Measurements from ENCODE around the gene NXF2B.
"Not testable (repeated sequence)": the region's sequence is repeated elsewhere in the genome, so short reads cannot be mapped to it uniquely, and the experiment has no call there.

NXF2B gene, protein sequence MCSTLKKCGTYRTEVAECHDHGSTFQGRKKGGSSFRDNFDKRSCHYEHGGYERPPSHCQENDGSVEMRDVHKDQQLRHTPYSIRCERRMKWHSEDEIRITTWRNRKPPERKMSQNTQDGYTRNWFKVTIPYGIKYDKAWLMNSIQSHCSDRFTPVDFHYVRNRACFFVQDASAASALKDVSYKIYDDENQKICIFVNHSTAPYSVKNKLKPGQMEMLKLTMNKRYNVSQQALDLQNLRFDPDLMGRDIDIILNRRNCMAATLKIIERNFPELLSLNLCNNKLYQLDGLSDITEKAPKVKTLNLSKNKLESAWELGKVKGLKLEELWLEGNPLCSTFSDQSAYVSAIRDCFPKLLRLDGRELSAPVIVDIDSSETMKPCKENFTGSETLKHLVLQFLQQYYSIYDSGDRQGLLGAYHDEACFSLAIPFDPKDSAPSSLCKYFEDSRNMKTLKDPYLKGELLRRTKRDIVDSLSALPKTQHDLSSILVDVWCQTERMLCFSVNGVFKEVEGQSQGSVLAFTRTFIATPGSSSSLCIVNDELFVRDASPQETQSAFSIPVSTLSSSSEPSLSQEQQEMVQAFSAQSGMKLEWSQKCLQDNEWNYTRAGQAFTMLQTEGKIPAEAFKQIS

DNA sequence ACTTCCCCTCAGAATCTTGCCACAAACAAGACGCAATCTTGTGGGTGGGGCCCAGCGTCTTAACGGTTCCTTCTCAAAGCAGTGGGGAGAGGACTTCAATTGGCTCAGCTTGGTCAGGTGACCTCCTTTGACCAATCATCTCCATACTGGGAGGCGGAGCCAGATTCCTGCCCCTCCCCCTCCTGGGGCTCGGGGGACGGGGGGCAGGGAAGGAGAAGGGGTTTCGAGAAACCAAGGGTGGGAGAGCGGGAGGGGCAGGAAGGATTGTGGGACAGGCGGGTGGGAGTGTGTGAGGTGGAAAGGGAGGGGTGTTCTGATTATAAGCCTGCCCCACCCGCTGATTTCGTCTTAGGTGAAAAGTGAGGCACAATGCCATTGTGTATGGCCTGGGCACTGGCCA is at the start of gene NXF2B:
Gene NXF2B, minus strand, starts transcription at position 101 of the 400 bp plus-strand sequence. CDS start 59,972 bp downstream, outside the sequence.
- not testable (repeated sequence) for H3K27ac ChIP-seq

DNA sequence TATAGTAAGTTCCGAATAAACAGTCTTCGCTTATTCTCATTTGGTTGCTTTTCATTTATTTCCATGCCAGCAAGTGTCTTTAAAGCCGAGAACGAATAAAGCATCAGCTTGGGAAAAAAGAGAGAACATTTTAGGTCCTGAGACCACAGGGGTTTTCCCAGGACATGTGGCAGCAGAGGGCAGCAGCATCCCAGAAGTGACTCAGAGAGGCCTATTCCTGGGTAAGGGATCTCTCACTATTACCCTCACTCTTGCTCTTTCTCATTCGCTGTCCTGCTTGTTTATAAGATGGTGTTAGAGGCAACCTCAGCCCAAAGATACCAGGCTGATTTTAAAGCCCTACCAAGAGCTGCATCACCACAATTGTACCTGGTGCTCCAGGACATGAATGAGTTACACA is 39.0 kb upstream of the NXF2B start:
- not testable (repeated sequence) for H3K27ac ChIP-seq

DNA sequence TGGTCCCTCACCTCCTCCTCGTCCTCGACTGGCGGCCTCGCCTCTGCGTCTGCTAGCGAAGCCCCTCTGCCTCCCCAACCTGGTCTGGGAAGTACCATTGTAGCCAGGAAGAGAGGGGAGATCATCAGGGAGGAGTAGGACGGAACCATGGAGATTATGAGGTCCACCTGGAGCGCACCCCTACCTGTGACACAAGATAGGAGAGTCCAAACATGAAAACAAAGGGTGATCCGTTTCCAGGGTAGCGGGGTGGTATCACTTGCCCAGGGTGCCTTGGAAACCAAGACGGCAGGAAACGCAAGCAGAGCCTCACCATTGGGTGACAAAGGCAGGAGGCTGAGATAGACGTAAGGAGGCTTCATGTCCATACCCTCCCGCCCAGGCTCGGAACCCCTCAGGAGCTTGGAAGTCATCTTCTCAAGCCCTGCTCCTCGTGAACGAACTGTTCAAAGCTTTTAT is 32.0 kb upstream of the NXF2B start, which contains the start of gene TCP11X2:
Gene TCP11X2, minus strand, starts transcription at position 51 of the 459 bp plus-strand sequence.
- H3K27ac ChIP-seq: not testable (repeated sequence)

DNA sequence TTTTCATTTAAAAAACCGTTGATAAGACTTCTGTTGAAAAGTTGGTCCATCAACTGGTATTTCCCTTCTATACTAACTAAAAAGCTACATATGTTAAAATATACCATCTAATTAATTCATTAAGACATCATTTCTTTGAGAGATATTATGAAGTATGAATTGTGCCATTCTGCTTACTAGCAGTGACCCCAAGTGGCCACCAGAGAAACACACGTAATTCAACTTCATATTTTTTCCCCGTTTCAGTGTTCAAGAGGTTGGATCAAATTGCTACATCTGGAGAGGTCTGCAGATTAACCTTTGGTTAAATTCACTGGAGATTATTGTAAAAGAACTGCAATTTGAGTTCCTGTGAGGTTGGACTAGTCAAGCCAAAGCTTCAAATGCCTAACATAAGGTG is 30.4 kb upstream of the NXF2B start:
- H3K27ac ChIP-seq: not testable (repeated sequence)

DNA sequence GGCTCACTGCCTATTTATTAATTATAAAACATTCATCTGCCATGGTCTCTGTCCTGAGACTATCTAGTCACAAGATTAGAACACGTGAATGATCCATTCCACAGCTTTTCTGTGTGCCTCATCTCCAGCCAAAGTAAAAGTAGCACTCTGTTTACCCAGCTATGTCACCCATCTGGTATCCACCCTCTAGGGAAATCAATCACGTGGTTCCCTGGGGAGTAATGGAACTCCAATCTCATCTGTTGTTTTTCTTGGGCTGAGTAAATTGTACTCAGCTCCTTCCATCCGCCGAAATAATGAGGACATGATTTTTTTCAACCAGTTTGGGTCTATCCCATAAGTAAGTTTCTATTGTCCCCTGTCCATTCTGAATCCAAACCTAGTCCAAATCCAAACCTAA is 18.8 kb upstream of the NXF2B start:
- not testable (repeated sequence) for H3K27ac ChIP-seq

DNA sequence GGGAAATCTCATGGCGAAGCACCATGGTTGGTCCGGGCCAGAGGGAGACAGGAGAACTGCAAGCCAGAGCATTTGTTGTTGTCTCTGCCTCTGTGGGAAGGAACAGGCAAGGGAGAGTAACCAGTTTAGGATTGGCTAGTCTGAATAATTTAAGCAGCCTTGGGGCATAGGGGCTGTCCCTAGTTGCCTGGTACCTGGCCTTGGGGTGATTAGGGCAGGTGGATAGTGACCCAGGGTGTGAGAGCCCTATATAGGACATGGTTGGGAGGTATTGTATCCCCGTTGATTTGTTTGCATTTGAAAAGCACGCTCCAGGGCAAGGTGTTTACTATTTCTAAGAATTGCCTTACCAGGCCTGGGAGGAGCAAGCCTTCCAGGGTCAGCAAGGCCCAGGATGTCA is 25.3 kb downstream of the NXF2B start:
- H3K27ac ChIP-seq: not testable (repeated sequence)

DNA sequence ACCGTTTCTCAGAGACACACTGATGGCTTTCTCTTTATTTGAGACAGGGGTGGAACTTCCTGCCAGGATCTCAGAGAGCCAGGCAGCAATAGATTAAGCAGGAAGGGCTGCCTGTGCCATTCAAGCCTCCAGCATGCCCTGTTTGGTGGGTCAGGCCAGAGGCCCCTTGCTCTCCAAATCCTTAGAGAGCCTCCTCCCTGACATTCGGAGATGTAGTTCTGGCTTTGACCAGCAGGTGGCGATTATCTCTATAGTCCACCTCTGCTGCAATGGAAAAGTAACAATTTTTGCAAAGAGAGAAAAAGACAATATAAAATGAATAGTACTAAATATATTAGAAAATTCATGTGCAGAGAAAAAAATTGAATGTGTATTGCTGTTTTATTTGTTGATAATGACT is 93.9 kb downstream of the NXF2B start:
- no peak overlapping the region for H3K27ac ChIP-seq
- TF ChIP-seq, protein P1, sequence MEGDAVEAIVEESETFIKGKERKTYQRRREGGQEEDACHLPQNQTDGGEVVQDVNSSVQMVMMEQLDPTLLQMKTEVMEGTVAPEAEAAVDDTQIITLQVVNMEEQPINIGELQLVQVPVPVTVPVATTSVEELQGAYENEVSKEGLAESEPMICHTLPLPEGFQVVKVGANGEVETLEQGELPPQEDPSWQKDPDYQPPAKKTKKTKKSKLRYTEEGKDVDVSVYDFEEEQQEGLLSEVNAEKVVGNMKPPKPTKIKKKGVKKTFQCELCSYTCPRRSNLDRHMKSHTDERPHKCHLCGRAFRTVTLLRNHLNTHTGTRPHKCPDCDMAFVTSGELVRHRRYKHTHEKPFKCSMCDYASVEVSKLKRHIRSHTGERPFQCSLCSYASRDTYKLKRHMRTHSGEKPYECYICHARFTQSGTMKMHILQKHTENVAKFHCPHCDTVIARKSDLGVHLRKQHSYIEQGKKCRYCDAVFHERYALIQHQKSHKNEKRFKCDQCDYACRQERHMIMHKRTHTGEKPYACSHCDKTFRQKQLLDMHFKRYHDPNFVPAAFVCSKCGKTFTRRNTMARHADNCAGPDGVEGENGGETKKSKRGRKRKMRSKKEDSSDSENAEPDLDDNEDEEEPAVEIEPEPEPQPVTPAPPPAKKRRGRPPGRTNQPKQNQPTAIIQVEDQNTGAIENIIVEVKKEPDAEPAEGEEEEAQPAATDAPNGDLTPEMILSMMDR (IDR thresholded peaks at IDR 0.05): peak; percentile 66
- no peak for TF ChIP-seq ZFX (IDR thresholded peaks at IDR 0.05; ENCODE audit: borderline replicate concordance)

DNA sequence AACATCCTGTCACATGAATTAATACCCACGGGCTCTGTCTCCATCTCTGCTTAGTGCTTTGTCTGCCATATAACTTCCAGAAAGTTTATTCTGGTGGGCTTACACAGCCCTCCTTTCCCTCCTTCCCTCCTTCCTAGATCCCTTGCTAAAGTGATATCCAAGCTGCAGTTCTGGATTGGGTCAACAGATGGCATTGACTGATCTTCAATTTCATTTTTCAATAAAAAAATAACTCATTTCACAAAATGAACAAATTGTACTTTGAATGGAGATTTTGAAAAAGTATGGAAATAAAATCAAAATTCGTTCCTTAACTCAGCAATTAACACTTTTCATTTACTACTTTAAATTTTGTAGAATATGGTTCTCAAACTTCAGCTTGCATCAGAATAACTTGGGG is 97.9 kb downstream of the NXF2B start:
- TF ChIP-seq, protein P1 (IDR thresholded peaks at IDR 0.05): peak; percentile 14; the same call in 1 of the 2 replicates
- TF ChIP-seq ZFX (IDR thresholded peaks at IDR 0.05; ENCODE audit: borderline replicate concordance): no peak
- H3K27ac ChIP-seq: no peak overlapping the region

DNA sequence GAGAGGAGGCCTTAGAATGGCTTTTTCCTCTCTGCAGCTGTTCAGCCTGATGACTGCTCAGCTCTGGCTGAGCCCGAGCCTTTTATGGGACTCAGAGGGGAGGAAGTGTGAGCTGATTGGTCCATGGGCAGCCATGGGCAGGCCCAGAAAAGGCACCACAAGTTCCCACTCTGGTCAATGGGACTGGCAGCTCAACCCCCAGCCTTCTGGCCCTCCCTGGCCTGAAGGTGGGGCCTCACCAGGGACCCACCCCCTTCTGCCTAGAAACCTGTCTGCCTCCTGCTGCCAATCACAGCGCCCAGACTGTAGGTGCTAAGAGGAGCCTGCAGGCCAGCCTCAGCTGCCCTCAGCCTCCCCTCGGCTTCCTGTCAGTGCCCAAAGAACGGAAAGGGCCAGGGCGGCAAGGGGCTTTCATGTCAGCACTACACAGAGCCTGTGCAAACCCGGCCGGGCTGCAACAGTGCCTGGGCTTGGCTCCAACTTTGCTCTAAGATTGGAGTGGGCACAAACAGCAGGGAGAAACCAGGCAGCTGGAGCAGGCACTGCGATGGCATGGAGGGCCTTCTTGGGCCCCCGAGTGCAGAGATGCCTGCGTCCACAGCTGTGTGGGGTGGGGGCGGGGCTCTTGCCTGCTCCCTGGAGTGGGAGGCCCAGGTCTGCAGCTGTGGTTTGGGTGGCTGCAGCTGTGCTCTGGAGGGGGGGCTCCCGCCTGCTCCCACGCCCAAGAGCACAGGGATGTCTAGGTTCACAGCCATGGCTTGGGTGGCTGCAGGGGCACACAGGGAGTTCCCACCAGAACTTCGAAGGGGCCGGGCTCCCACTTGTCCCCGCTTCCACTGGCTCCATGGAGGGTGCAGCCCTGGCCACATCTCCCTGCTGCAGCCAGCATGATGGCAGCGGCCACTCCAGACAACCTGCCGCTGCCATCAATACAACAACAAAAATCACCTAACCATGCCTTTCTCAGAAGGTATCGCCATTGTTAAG is 100.2 kb downstream of the NXF2B start:
- no peak overlapping the region for H3K27ac ChIP-seq
- TF ChIP-seq, protein P1 (IDR thresholded peaks at IDR 0.05): no peak
- no peak for TF ChIP-seq ZFX (IDR thresholded peaks at IDR 0.05; ENCODE audit: borderline replicate concordance)

DNA sequence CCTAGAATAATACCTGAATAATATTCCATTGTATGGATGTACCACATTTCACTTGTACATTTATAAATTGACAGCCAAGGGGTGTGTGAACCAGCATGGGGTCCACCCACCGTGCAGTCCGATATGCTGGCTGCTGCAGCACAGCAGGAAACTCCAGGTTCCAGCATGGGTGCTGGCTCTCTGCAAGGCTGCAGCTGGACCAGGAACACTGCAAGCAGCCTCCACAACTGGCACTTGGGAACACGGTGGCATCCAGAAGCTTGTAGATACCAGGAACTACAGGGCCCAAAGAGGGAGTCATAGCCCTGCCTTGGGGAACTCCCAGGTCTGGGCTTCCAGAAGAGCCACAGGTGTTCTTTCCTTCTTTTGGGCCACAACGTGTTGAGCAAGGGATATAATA is 101.6 kb downstream of the NXF2B start:
- TF ChIP-seq ZFX (IDR thresholded peaks at IDR 0.05; ENCODE audit: borderline replicate concordance): no peak
- TF ChIP-seq, protein P1 (IDR thresholded peaks at IDR 0.05): no peak
- no peak overlapping the region for H3K27ac ChIP-seq
